Esophagus squamous epithelium (tissue), 5 donors: ENCODE measurements around the gene PRDM11. TPM values are rescaled to one million over a fixed set of nuclear protein-coding genes. Genes with fewer than 3 reads are reported as not detected.

ENCODE experiments used
- DNase-seq: peaks from one replicate; lab custom pipeline; 2025; lab: John Stamatoyannopoulos, UW
- H3K27ac ChIP-seq, 4 donors: fragments of 200-600 bp; sonication (generic); one replicate each; pipeline ENCODE4 v1.5.1; 2016 to 2019; ENCODE audit warnings: mild to moderate bottlenecking in 1 of 4
- H3K27me3 ChIP-seq, 4 donors: fragments of 200-600 bp; sonication (generic); 1 replicate in 3 of 4; 2 replicates in 1 of 4; pipeline versions ENCODE4 v1.5.1 to v1.6.0; 2017 to 2021; ENCODE audit warnings: antibody characterized with exemption in 1 of 4
- H3K36me3 ChIP-seq, 3 donors: fragments of 200-600 bp; sonication (generic); one replicate each; pipeline ENCODE4 v1.5.1; 2016 to 2019
- H3K4me1 ChIP-seq, 3 donors: fragments of 200-600 bp; sonication (generic); one replicate each; pipeline ENCODE4 v1.5.1; 2017 to 2019
- H3K4me3 ChIP-seq, 4 donors: fragments of 200-600 bp; sonication (generic); 1 replicate in 3 of 4; 2 replicates in 1 of 4; pipeline ENCODE4 v1.5.1; 2016 to 2019; ENCODE audit warnings: mild to moderate bottlenecking in 2 of 4, moderate library complexity in 1 of 4
- H3K9me3 ChIP-seq, 3 donors: fragments of 200-600 bp; sonication (generic); one replicate each; pipeline ENCODE4 v1.5.1; 2016 to 2019
- CTCF ChIP-seq, 6 experiments: fragments of 450-650 bp in 4 of 6; fragments of 200-600 bp in 2 of 6; sonication (generic) in 2 of 6; IDR thresholded peaks; one replicate each; pipeline ENCODE4 v1.5.1; 2016 to 2019; ENCODE audit warnings: antibody characterized with exemption in 6 of 6, mild to moderate bottlenecking in 4 of 6, moderate library complexity in 4 of 6
- POLR2A ChIP-seq, 4 donors: fragments of 450-650 bp; IDR thresholded peaks; one replicate each; pipeline ENCODE4 v1.6.1; 2017; ENCODE audit warnings: antibody characterized with exemption in 4 of 4, mild to moderate bottlenecking in 4 of 4, moderate library complexity in 3 of 4
- WGBS, 2 donors: methylation state at CpG; one replicate each; pipeline ENCODE4 v1.1.5; 2018; 5-methylcytosine and 5-hydroxymethylcytosine counted together
- intact Hi-C: fragments of 100-400 bp; cut with DNase I; formaldehyde crosslinking; loops from one replicate; pipeline ENCODE4 v1.15.0; 2022
- total RNA-seq, 4 donors: library from RNA; depleted of rRNA; stranded (reverse); fragments of >200 nt; gene quantifications; one replicate each; pipeline ENCODE4 v1.1.0, GENCODE V29; 2016
- donor health status: DM: yes; HTN: yes; CAD: no.

Gene PRDM11
- total RNA-seq, 4 donors from 2014 or later = 3.9 to 13.9 (median 5.1) TPM

GRCh38 chr11:45269678-45270077, 123.2 kb downstream of the PRDM11 start:
- intact Hi-C loops = no loop called here
- DNase-seq = no peak

GRCh38 chr11:45270946-45271716, 124.7 kb downstream of the PRDM11 start:
- TF ChIP-seq POLR2A (IDR thresholded peaks at IDR 0.05) (no peak), CTCF (IDR thresholded peaks at IDR 0.05) (no peak)
- intact Hi-C loops = no loop called here
- peaks cover 0 to under 1% (median 0%) of the 10 kb centered on the region in 3 donors for H3K4me1 ChIP-seq
- WGBS, 2 donors = 69 to 75% methylated on average over 4 of the region's 4 CpGs
- peaks cover 0 to 35% (median 0%) of the 10 kb centered on the region in 4 donors for H3K27me3 ChIP-seq
- H3K9me3 ChIP-seq = no peaks in the 10 kb centered on the region
- H3K27ac ChIP-seq = no peak overlapping the region
- DNase-seq = no peak
- H3K36me3 ChIP-seq = no peaks in the 10 kb centered on the region
- no peak overlapping the region for H3K4me3 ChIP-seq

More at GRCh38 chr11:45269678-45270077, 123.2 kb downstream of the PRDM11 start:
- no peaks in the 10 kb centered on the region for H3K36me3 ChIP-seq
- no peaks in the 10 kb centered on the region for H3K9me3 ChIP-seq
- no peak overlapping the region for H3K27ac ChIP-seq
- no peak for TF ChIP-seq POLR2A (IDR thresholded peaks at IDR 0.05)
- no peak for TF ChIP-seq CTCF (IDR thresholded peaks at IDR 0.05)
- H3K4me1 ChIP-seq = peaks cover 7 to 15% (median 7%) of the 10 kb centered on the region in 3 donors
- no peak overlapping the region for H3K4me3 ChIP-seq
- H3K27me3 ChIP-seq = peaks cover 0 to 38% (median 0%) of the 10 kb centered on the region in 4 donors

- Histone ChIP-seq H3K9me3 (no peaks in the 10 kb centered on the region), H3K27me3 (peaks cover 0 to 29% (median 0%) of the 10 kb centered on the region in 4 donors), H3K4me1 (no peaks in the 10 kb centered on the region), H3K4me3 (no peak overlapping the region), H3K36me3 (no peaks in the 10 kb centered on the region), H3K27ac (no peak overlapping the region)
- DNase-seq = no peak
- 38 to 50% methylated on average over 2 of the region's 2 CpGs for WGBS, 2 donors
- TF ChIP-seq POLR2A (IDR thresholded peaks at IDR 0.05) = no peak
- TF ChIP-seq CTCF (IDR thresholded peaks at IDR 0.05) = no peak
- intact Hi-C loops = no loop called here
Measured at GRCh38 chr11:45272701-45273100, 126.3 kb downstream of the PRDM11 start.

GRCh38 chr11:45273509-45273908, 127.1 kb downstream of the PRDM11 start:
- Histone ChIP-seq H3K36me3 (no peaks in the 10 kb centered on the region), H3K27me3 (peaks cover 0 to 31% (median 0%) of the 10 kb centered on the region in 4 donors), H3K4me1 (no peaks in the 10 kb centered on the region), H3K4me3 (no peak overlapping the region), H3K27ac (no peak overlapping the region), H3K9me3 (no peaks in the 10 kb centered on the region)
- intact Hi-C loops = no loop called here
- TF ChIP-seq POLR2A (IDR thresholded peaks at IDR 0.05) = no peak
- no peak for TF ChIP-seq CTCF (IDR thresholded peaks at IDR 0.05)
- 65 to 71% methylated on average over 6 of the region's 6 CpGs for WGBS, 2 donors
- no peak for DNase-seq

DNA sequence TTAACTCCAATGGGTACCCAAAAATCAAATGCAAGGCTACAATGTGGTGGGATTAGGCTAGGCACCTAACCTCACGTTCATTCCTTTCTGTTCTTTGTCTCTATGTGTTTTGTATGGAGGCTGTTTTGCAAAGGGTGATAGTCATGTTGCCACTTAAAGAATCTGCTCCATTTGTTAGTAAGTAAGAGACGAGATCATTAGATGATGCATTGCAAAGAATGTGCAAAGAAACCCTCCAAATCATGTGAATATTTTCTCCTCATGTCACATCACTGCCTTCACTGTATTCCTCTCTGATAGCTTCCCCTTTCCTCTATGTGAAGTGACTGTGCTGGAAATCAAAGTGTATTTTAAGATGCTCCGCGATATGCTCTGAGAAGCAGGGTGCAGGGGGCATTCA, 127.8 kb downstream of the PRDM11 start:
- DNase-seq = no peak
- intact Hi-C loops = no loop called here
- Histone ChIP-seq H3K4me1 (no peaks in the 10 kb centered on the region), H3K36me3 (no peaks in the 10 kb centered on the region), H3K9me3 (no peaks in the 10 kb centered on the region), H3K4me3 (no peak overlapping the region), H3K27me3 (peaks cover 0 to 33% (median 0%) of the 10 kb centered on the region in 4 donors), H3K27ac (no peak overlapping the region)
- TF ChIP-seq POLR2A (IDR thresholded peaks at IDR 0.05) (no peak), CTCF (IDR thresholded peaks at IDR 0.05) (no peak)
- WGBS, 2 donors = 52 to 82% methylated on average over 4 of the region's 4 CpGs
